ENCODE measurements around the gene DSG4. TPM values are rescaled to one million over a fixed set of nuclear protein-coding genes. Genes with fewer than 3 reads are reported as not detected.

DSG4 gene
- total RNA-seq, 2 experiments from 2014 or later, result not detected

DNA sequence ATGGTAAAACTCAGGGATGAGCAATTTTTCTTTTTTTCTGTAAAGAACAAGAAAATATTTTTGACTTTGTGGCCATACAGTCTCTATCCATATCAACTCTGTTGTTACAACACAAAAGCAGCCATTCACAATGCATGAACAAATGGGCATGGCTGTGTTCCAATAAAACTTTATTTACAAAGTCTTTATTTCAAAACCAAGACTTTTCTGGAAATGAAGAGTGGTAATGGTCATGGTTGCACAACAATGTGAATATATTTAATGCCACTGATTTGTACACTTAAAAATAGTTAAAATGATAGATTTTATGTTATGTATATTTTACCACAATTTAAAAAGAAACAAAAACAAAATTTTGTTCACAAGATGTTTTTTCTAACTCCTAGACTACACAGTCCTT is 69.3 kb downstream of the DSG4 start:
- no peak overlapping the region for H3K4me3 Mint-ChIP-seq
- no peaks in the 10 kb centered on the region for H3K9me3 Mint-ChIP-seq
- no peaks in the 10 kb centered on the region for H3K4me1 Mint-ChIP-seq
- POLR2A ChIA-PET, result no interaction called here
- ATAC-seq (ENCODE audit: low read depth) (no peak), DNase-seq (no peak)
- H3K27ac Mint-ChIP-seq, result no peak overlapping the region
- H3K36me3 Mint-ChIP-seq, result no peaks in the 10 kb centered on the region
- H3K27me3 Mint-ChIP-seq, result no peaks in the 10 kb centered on the region

GRCh38 chr18:31446854-31447253 is 70.3 kb downstream of the DSG4 start:
- no peak overlapping the region for H3K4me3 Mint-ChIP-seq
- H3K36me3 Mint-ChIP-seq, result no peaks in the 10 kb centered on the region
- H3K9me3 Mint-ChIP-seq, result no peaks in the 10 kb centered on the region
- H3K4me1 Mint-ChIP-seq, result no peaks in the 10 kb centered on the region
- no peaks in the 10 kb centered on the region for H3K27me3 Mint-ChIP-seq
- no peak overlapping the region for H3K27ac Mint-ChIP-seq
- DNase-seq (no peak), ATAC-seq (ENCODE audit: low read depth) (no peak)
- POLR2A ChIA-PET, result no interaction called here

DNA sequence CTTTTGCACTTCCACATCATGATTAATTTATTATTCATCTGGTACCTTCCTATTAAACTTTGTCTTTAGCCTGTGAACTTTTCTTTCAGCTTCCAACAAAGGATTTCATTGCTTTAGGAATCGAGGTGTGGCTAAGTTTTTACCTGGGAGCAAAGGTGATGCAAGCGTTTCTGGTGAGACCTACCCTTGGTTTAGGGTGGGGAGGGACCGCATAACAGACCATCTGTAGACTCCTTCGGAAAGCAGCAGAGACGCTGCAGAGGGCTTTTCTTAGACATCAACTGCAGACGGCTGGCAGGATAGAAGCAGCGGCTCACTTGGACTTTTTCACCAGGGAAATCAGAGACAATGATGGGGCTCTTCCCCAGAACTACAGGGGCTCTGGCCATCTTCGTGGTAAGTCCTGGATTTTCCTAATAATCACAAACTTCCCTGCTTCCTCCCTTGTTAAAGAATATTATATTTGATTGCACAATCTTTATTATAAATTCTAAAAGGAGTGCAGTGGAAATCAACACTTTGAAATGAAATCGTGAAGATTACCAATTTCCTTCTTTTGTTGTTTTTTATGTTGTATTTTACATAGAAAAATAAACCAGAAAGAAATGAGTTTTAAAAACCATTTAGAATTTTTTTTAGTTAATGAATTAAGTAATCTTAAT is 71.1 kb downstream of the DSG4 start, which contains the start of gene DSG3:
Gene DSG3 (plus strand): TSS at position 212 of the 662 bp plus-strand sequence. CDS start 137 bp downstream, at position 349.
- POLR2A ChIA-PET, result no interaction called here
- Mint-ChIP-seq H3K27ac (no peak within 1 kb of the TSS), H3K4me3 (no peak within 1 kb of the TSS), H3K9me3 (no peaks in the 10 kb centered on the region), H3K36me3 (no peaks in the 10 kb centered on the region), H3K27me3 (no peaks in the 10 kb centered on the region), H3K4me1 (no peaks in the 10 kb centered on the region)
- DNase-seq (no peak), ATAC-seq (ENCODE audit: low read depth) (no peak)

DNA sequence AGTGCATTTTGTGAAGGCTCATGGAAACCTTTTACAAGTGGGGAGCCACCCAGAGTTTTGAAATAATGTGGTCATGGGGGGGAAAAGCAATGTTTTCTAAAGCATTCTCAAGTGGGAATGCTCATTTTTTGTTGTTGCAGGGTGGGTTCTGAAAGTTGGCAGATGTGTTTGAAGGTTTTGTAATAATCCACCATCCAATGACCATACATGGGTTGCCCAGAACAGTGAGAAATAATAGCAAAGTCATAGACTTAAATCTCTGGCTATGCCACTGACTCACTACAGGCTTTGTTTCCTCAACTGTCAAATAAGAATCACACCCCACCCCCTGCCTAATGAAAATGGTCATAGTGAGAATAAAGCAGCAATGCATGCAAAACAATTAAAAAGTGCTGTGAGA is 73.8 kb downstream of the DSG4 start:
- no peaks in the 10 kb centered on the region for H3K9me3 Mint-ChIP-seq
- POLR2A ChIA-PET, result no interaction called here
- H3K4me1 Mint-ChIP-seq, result no peaks in the 10 kb centered on the region
- no peaks in the 10 kb centered on the region for H3K27me3 Mint-ChIP-seq
- DNase-seq (no peak), ATAC-seq (ENCODE audit: low read depth) (no peak)
- no peak overlapping the region for H3K27ac Mint-ChIP-seq
- H3K4me3 Mint-ChIP-seq, result no peak overlapping the region
- no peaks in the 10 kb centered on the region for H3K36me3 Mint-ChIP-seq

- Mint-ChIP-seq H3K27ac (no peak overlapping the region), H3K4me3 (no peak overlapping the region), H3K36me3 (no peaks in the 10 kb centered on the region), H3K9me3 (no peaks in the 10 kb centered on the region), H3K4me1 (no peaks in the 10 kb centered on the region), H3K27me3 (no peaks in the 10 kb centered on the region)
- DNase-seq (no peak), ATAC-seq (ENCODE audit: low read depth) (no peak)
- POLR2A ChIA-PET, result no interaction called here
Measured at GRCh38 chr18:31451625-31452024, 75.0 kb downstream of the DSG4 start.

GRCh38 chr18:31454066-31454708 is 77.6 kb downstream of the DSG4 start:
- no peaks in the 10 kb centered on the region for H3K36me3 Mint-ChIP-seq
- ATAC-seq (ENCODE audit: low read depth) (no peak), DNase-seq (no peak)
- no peaks in the 10 kb centered on the region for H3K27me3 Mint-ChIP-seq
- POLR2A ChIA-PET, result no interaction called here
- no peaks in the 10 kb centered on the region for H3K4me1 Mint-ChIP-seq
- H3K4me3 Mint-ChIP-seq, result no peak overlapping the region
- H3K27ac Mint-ChIP-seq, result no peak overlapping the region
- no peaks in the 10 kb centered on the region for H3K9me3 Mint-ChIP-seq

Other genes starting within 250 kb of the DSG4 start
- under 1 TPM; 0.61 to 0.71 TPM for gene DSC1, start 213.9 kb upstream of the DSG4 start, total RNA-seq
- not detected for gene DSG1, start 58.6 kb upstream of the DSG4 start, total RNA-seq
- gene DSG3, start 71.0 kb downstream of the DSG4 start, total RNA-seq, result not detected
- gene DSG2, start 121.4 kb downstream of the DSG4 start, total RNA-seq, result under 1 TPM; 0.25 to 0.28 TPM
- not detected for gene TTR, start 215.1 kb downstream of the DSG4 start, total RNA-seq

Data from activated naive CD8-positive, alpha-beta T cell treated with anti-CD3 and anti-CD28 coated beads, Interleukin-2, amount 10 ng/mL, durations not matched to agents 7 days and 5 days (primary cell).